HG02870 (cell line): ENCODE data around the gene SLC46A1.

Experiments
- ATAC-seq: cut with Tn5 transposase; IDR thresholded peaks from one replicate; pipeline ENCODE4 v1.9.1; 2021; ENCODE audit warnings: mild to moderate bottlenecking, moderate library complexity; ENCODE audit not compliant: unreplicated experiment

Gene SLC46A1

DNA sequence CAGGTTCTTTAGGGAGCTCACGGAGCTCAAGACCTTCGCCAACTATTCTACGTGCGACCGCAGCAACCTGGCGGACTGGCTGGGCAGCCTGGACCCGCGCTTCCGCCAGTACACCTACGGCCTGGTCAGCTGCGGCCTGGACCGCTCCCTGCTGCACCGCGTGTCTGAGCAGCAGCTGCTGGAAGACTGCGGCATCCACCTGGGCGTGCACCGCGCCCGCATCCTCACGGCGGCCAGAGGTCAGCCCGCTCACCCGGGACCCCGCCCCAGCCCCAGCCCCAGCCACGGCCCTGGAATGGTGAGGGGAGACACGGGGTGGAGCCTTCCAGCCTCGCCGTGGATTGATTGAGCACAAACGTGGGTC lies 21.0 kb downstream of the SLC46A1 start:
- peak; percentile 8 for ATAC-seq

DNA sequence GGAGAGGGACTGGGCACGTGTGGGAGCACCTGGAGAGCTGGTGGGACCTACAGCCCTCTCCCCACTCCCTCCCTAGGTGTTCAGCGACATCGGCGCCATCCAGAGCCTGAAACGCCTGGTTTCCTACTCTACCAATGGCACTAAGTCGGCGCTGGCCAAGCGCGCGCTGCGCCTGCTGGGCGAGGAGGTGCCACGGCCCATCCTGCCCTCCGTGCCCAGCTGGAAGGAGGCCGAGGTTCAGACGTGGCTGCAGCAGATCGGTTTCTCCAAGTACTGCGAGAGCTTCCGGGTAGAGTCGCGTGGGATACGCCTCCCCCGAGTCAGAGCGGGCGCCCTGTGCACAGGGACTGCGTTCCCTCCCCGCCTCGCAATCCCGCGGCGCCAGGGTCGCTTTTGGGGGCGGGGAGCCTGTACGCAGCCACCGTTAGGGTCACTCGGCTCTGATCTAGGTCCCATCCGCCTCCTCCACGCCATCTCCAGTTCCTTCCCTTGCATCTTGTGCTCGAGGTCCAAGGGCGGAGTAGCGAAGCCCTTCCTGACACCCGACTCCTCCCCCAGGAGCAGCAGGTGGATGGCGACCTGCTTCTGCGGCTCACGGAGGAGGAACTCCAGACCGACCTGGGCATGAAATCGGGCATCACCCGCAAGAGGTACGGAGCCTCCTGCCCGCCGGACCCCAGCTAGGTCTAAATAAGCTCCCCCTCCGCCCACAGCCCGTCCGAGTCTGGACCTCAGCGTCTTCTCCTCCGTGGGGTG lies 21.6 kb downstream of the SLC46A1 start:
- ATAC-seq = peak; percentile 59

DNA sequence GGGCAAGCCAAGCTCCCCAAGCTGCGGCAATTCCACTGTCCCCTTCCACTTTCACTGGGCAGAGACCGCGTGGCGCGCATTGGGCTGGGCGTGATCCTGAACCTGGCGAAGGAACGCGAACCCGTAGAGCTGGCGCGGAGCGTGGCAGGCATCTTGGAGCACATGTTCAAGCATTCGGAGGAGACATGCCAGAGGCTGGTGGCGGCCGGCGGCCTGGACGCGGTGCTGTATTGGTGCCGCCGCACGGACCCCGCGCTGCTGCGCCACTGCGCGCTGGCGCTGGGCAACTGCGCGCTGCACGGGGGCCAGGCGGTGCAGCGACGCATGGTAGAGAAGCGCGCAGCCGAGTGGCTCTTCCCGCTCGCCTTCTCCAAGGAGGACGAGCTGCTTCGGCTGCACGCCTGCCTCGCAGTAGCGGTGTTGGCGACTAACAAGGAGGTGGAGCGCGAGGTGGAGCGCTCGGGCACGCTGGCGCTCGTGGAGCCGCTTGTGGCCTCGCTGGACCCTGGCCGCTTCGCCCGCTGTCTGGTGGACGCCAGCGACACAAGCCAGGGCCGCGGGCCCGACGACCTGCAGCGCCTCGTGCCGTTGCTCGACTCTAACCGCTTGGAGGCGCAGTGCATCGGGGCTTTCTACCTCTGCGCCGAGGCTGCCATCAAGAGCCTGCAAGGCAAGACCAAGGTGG lies 24.7 kb downstream of the SLC46A1 start:
- ATAC-seq = no peak

DNA sequence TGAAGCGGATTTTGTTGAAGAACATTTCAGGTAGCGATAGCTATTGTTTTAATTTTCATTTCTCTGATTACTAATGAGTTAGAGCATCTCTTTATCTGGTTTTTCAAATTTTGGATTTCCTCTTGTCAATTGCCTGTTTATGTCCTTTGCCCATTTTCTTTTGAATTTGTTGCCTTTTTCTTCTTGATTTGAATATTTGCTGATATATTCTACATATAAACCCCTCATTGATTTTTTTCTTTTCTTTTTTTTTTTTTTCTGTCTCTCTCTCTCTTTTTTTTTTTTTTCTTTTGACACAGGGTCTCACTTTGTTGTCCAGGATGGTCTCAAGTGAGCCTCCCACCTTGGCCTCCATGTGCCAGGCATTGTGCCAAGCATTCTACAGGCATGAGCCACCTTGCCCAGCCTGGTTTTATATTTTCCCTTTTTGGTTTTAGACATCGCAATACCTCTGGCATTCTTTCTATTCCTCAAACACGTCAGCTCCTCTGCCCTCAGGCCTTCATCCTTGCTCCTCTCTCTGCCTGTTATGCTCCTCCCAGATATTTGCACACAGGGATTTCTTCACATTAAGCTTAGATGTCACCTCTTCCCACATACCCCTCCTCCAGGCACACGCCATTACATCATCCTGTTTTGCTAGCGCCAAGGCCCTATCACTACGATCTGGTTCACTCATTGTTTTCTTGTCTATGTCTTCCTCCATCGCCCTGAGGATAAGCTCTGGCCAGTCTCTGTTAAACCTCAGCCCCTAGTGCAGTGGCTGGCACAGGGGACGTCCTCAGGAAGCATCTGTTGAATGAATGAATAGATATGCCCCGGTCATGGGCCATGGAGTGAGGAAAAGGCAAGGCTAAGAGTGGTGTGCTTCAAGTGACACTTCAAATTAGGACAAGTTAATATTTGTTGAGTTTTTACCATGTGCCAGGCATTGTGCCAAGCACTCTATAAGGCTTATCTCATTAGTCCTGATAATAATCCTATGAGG lies 25.9 kb downstream of the SLC46A1 start:
- ATAC-seq = no peak

DNA sequence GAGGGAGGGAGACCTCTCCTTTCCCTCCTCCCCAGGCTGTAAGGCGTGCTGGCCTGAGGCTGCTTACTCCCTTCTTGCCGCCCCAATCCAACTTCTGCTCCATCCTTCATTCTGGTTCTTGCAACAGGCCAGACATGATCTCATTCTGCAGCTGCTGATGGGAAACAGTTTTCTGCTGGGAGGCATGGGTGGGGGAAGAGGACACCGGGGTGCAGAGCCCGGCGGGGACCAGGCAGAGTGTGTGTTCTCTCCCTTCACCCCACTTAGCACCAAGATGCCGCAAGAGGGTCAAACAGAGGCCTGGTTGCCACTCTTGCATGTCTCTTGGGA lies 33.1 kb downstream of the SLC46A1 start:
- ATAC-seq = no peak

DNA sequence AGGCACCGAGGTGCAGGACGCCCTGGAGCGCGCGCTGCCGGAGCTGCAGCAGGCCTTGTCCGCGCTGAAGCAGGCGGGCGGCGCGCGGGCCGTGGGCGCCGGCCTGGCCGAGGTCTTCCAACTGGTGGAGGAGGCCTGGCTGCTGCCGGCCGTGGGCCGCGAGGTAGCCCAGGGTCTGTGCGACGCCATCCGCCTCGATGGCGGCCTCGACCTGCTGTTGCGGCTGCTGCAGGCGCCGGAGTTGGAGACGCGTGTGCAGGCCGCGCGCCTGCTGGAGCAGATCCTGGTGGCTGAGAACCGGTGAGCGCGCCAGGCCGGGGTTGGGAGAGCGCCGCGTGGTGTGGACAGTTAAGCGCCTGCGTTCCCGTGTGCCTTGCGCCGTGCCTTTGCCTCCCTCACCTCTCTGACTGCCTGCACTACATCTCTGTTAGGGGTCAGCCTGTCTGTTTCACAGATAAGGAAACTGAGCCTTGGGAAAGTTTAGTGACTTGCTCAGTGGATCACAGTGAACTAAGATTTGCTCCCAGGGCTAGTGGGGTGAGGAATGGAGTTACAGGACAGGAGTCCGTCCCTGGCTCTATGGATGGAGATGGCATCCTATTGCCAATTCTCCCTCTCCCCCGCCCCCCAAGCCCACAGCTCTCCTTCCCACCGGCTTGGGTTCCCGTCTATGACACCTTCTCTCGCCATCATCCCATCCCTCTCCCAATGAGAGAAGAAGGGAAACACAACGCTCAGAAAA lies 33.6 kb downstream of the SLC46A1 start:
- no peak for ATAC-seq

DNA sequence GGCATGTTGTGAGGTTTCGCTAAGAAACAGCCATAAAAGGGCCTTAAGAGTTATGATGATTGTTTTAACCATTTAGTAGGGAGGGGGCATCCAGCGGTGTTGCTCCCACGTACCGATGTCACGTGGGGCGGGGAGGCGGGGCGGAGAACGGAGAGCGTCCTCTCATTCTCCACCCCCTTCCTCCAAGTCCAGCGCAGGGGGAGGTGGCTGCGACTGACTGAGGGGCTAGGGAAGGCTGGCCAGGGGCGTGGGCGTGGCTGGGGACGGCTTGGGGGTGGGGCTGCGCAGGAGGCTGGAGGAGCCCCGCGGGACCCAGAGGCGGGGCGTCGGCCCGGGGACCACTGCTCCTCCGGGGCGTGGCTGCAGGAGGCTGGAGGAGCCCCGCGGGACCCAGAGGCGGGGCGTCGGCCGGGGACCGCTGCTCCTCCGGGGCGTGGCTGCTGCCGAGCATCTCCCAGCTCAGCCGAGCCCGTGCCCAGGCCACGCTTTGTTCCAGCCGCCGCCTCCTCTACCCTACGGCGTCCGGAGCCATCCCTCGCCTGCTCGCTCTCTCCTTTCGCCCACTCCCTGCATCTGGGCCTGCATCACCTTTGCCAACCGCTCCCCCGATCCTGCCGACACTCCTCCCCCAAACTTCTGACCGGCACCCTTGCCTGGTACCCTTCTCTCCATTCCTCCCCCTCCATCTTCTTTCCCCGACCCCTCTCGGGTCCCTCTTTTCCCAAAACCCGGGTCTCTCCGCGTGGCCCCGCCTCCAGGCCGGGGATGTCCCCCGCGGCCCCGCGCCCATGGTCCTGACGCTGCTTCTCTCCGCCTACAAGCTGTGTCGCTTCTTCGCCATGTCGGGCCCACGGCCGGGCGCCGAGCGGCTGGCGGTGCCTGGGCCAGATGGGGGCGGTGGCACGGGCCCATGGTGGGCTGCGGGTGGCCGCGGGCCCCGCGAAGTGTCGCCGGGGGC lies 34.5 kb downstream of the SLC46A1 start, which contains the start of gene SARM1:
SARM1 (plus strand) TSS at position 450 of the 958 bp plus-strand sequence; CDS start at position 789, 339 bp downstream.
- peak; percentile 81 for ATAC-seq

DNA sequence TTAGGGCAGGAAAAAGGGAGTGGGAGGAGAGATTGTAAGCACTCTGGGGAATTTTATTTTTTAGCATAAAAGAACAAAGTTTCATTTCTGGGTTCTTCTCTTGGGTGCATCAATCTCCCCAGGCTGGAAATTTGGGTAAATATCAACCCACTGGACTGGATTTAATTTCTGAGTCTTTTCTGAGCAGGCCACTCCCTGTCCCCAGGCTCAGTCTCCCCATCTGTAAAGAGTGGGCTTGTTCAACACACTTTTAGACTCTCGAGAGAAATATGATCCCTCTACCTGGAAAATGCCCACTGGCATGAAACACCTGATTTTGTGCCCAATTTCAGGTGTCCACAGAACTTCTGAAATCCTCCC lies 35.3 kb downstream of the SLC46A1 start:
- ATAC-seq = no peak

DNA sequence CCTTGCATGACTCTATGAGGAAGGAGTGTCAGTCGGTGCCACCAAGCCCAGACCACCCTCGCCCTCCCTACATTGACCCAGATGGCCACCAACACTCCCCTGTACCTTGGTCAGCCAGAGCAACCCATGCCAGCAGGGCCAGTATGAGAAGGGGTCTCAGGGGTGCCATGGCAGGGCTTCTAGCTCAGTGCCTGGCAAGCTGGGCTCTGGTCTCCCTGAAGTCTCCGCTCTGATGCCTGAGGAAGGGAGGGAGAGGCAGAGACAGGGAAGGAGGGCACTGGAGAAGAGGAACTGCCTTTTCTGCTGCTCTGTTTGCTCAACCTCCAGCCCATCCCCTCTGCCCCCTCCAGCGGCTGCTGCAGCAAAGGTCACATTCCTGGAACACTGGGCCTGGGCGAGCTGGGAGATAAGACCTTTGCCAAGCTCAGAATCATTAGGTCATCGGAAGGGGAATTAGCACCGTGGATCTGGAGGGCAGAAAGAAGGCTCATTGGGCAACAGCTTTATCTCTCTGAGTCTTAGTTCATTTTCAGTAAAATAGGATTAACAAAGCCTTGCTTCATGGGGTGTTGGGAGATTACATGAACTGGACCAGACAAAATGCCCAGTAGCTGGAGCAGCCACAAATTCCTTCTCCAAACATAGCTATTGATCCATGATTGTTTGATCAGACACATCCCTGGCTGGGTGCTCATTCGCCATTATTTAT lies 35.8 kb downstream of the SLC46A1 start, which contains the start of gene VTN:
VTN (minus strand) TSS at position 273 of the 709 bp plus-strand sequence; CDS start at position 169, 104 bp downstream.
- no peak for ATAC-seq

DNA sequence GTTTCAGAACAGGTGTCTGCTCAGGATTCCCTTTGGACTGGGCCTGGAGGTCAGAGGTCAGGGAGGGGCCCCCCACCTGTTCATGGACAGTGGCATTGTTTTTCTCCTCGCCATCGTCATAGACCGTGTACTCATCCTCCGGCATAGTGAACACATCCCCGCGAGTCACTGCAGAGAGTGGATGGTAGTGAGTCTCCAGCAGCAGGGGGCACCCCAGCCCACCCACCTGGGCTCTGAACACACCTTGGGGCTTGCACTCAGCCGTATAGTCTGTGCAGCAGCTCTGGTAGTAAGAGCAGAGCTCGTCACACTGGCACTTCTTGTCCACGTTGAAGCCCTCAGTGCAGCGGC lies 36.4 kb downstream of the SLC46A1 start:
- ATAC-seq = no peak

DNA sequence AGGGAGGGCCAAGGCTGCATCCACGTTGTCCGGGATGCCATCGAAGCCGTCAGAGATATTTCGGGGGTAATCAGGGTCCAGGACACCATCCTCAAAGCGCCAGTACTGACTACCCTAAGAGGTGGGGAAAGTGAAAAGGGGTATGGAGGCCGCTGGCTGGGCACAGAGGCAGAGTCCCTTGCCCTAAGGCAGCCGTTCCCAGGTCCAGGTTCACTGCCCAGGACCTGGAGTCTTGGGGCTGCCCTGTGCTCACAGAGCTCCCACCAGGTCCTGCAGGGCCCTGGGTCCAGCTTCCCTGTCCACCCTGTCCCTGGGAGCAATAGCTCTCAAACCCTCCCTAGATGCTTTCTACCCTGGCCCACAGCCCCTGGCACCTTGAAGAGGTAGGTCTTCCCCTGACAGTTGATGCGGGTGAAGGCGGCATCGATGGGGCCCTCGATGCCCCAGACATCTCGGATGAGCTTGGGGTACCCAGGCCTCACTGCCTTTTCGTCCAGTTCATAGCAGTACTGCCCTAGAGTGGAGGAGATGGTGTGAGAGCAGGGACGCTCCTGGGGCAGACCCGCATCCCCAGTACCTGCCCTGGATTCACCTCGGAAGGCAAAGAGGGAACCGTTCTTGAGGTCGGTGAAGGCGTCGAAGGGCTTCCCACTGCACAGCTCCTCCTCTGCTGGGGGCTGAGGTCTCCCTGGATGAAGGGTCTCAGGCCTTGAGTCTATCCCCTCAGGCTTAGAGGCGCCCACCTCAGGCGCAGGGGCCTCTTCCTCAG lies 36.9 kb downstream of the SLC46A1 start:
- no peak for ATAC-seq

DNA sequence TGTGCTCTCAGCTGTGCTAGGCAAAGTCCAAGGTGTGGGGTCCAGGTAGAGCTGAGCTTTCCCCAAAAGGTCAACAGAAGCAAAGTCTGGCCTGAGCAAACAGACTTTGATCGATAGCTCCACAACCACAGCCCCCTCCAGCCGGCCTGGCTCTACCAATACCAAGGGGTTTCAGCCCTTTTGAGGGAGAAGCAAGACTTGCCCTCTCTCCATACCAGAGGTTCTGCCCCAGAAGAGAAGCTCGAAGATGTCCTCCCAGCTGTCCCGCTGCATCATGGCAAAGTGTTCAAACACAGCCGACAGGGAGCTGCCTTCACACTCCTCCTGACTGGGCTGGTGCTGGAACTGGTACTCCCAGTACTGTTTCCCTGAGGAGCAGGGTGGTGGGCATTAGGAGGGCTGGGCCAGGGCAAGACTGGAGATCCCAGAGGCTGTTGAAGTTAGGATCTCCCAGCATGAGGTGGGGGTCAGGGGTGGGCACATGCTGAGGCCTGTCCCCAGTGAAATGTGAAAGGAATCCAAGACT lies 37.6 kb downstream of the SLC46A1 start:
- no peak for ATAC-seq

DNA sequence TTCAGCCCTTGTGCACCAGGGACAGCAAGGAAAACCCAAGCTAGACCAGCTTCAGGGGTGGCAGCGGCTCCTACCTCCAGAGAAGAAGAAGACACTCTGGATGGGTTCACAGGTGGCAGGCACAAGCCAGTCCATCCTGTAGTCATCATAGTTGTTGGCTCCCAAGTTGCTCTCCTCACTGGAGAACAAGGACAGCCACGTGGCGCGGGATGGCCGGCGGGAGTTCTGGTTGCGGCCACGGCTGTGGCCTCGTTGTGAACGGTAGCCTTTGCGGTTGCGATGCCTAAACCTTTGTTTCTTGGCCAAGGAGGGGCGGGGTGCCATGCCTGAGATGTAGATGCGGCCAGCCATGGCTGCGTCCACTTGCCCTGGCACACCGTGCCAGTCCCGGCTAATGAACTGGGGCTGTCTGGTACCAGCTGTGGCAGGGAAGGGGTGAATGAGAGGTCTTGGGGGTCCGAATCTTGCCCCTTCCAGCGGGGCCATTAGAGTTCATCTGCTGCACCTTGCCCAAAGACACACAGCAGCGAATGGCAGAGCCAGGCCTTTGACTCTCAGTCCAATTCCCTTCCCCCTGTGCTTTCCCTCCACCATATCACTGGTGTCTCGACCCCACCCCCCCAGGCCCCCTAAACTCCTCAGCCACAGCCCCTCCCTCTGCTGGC lies 38.2 kb downstream of the SLC46A1 start:
- ATAC-seq = no peak

DNA sequence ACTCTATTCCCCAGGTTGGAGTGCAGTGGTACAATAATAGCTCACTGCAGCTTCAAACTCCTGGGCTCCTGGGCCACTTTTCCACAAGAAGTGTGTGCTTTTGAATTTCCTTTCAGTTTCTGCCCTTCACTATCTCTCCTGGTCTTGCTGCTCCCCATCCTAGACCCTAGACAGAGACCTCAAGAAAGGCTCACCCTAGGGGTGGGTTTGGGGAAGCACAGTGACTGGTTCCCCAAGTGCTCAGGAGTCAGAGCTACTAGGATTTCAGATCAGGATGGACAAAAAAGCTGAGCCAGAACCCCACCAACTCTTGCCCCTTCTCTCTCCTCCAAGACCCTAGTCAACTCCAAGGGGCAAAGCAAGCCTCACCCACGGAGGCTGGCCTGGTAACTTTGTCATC lies 39.4 kb downstream of the SLC46A1 start:
- ATAC-seq = no peak

DNA sequence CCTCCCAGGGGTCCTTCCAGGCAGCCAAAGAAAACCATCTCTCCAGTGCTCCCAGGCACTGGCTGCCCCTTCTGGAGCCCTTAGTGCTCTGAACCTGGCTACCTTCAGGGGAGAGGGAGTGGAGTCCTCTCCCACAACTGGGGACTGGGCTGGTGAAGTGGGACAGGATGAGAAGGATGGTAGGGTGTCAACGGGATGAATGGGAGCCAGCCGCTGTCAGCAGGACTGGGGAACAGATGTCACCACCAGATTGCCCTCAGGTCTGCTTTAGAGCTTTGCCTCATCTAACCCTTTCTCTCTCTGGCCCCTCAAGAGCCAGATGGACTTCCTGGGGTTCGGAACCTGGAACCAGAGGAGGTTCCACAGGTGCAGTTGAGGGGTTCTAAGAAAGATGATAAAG lies 40.5 kb downstream of the SLC46A1 start:
- no peak for ATAC-seq

DNA sequence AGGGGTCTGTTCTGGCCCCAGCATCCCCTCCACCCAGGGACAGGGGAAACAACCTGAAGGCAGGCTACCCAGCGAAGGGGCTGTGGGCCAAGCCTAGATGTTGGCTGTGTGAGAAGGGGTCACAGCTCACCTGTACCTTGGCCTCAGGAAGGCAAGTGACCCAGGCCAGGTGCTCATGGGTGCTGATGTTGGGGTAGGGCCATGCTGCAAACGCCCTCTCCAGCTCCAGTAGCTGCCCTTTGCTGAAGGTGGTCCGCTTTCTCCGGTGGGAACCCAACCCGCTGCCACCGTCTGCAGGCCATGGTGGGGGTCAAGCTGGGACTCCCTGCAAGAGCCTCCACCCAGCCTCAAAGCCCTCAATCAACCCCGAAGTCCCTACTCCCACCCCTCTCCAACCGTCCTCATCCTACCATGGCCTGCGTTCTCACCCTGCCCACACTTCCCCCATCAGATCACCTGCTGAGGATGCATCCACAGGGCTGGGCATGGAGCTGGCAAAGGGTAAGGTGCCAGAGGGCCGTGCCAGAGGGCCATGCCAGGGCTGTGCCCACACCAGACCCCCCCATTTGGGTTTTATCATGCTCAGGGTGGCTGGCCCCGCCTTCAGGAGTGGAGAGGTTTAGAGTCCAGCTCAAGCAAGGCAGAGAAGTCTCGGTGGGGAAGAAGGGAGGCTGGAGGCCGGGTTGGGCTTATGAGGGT lies 41.2 kb downstream of the SLC46A1 start, which contains the start of gene SEBOX:
SEBOX (minus strand) TSS at position 535 of the 699 bp plus-strand sequence; CDS start at position 487, 48 bp downstream.
- no peak for ATAC-seq
